HCT116 (cell line): ENCODE data around the gene TBCD.

Experiments used
- CBX3 ChIP-seq: IDR thresholded peaks from 2 replicates; pipeline ENCODE4 v1.6.1; 2012; ENCODE audit warnings: low read depth
- CTCF ChIP-seq, 3 experiments: fragments of 200-600 bp in 1 of 3; sonication (generic) in 1 of 3; IDR thresholded peaks in 2 of 3; conservative IDR thresholded peaks in 1 of 3; 2 replicates each; pipeline ENCODE4 v1.5.1; 2012 to 2017; ENCODE audit warnings: low read depth in 2 of 3, low read length in 2 of 3, antibody characterized with exemption in 1 of 3, borderline replicate concordance in 1 of 3, control low read depth in 1 of 3, mild to moderate bottlenecking in 1 of 3, mixed read lengths in 1 of 3, mixed run types in 1 of 3, moderate library complexity in 1 of 3; ENCODE audit not compliant: insufficient read depth in 1 of 3
- ELF1 ChIP-seq: IDR thresholded peaks from 2 replicates; pipeline ENCODE4 v1.6.1; 2012; ENCODE audit warnings: low read depth, borderline replicate concordance
- EZH2 ChIP-seq: fragments of 200-600 bp; sonication (generic); IDR thresholded peaks from 2 replicates; pipeline ENCODE4 v1.6.1; 2017; ENCODE audit warnings: antibody characterized with exemption, mixed run types
- EZH2phosphoT487 ChIP-seq: fragments of 200-600 bp; IDR thresholded peaks from 2 replicates; pipeline ENCODE4 v1.6.1; 2018; ENCODE audit warnings: antibody characterized with exemption, borderline replicate concordance
- FOSL1 ChIP-seq: IDR thresholded peaks from 2 replicates; pipeline ENCODE4 v1.6.1; 2012; ENCODE audit warnings: low read depth
- POLR2A ChIP-seq: IDR thresholded peaks from 2 replicates; pipeline ENCODE4 v1.7.0; 2011; ENCODE audit warnings: borderline replicate concordance; ENCODE audit not compliant: insufficient read depth, insufficient read length; ENCODE audit errors: extremely low read depth
- REST ChIP-seq: IDR thresholded peaks from 2 replicates; pipeline ENCODE4 v1.6.1; 2012; ENCODE audit warnings: low read depth
- SIN3A ChIP-seq: IDR thresholded peaks from 2 replicates; pipeline ENCODE4 v1.6.1; 2012; ENCODE audit warnings: low read depth
- TCF7L2 ChIP-seq: IDR thresholded peaks from 2 replicates; pipeline ENCODE4 v1.7.0; 2011; ENCODE audit warnings: borderline replicate concordance, inconsistent platforms; ENCODE audit not compliant: insufficient read depth, insufficient read length; ENCODE audit errors: extremely low read depth
- ZNF274 ChIP-seq: fragments of 200-500 bp; sonication (Bioruptor generic); IDR thresholded peaks from 2 replicates; pipeline ENCODE4 v1.6.1; 2014; ENCODE audit warnings: mild to moderate bottlenecking, low read depth, low read length, inconsistent platforms

GRCh38 chr17:82977606-82978005 lies 225.7 kb downstream of the TBCD start:
- TF ChIP-seq CTCF (IDR thresholded peaks at IDR 0.05 in 2 of 3, conservative IDR thresholded peaks at IDR 0.05 in 1 of 3; ENCODE audit: borderline replicate concordance in 1 of 3, insufficient read depth in 1 of 3, low read depth in 2 of 3, low read length in 2 of 3) (no peak), EZH2phosphoT487 (no peak), POLR2A (no peak), EZH2 (no peak), ELF1 (no peak), REST (no peak), CBX3 (no peak), SIN3A (no peak), TCF7L2 (no peak), ZNF274 (no peak), FOSL1 (no peak)
